ENCODE results near the gene F2RL2.

DNA sequence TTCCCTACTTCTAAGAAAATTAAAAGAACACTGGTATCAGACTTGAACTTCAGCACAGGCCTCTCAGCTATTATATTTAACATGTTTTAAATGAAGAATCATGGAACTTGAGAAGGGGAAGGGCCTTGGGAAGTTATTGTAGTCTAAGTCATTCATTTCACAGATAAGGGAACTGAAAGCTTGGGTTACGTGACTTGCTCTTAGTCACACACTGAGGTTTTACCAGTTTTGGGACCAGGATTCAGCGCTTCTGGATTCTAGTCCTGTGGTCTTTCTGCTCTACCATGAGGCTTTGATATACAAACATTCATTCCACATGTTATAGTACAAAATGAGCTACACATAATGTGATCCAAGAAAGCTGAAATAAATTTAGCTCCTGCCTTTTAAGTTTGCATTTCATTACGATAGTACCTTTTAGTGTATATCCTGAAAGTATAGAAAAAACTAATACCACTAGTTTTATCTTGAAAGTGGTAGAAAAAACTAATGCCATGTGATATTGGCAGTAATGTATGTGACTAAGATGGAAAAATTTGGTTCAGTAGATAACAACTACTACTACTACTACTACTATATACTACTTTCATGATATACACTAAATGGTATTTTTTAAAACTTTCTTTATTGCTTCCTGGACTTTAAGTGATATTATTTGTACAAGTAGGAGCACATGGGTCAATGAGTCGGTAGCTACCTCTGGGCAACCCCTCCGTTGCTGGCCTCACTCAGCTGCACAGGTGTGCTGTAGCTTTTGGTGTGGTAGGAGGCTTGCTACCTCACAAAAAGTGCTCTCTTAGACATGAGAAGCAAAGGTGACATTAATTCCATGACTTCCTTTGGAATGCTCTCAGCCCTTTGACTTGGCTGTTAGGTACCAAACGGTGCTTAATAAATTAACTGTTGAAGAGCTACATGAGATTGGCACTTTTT, 40.7 kb downstream of the F2RL2 start:
- TF ChIP-seq, protein P1, sequence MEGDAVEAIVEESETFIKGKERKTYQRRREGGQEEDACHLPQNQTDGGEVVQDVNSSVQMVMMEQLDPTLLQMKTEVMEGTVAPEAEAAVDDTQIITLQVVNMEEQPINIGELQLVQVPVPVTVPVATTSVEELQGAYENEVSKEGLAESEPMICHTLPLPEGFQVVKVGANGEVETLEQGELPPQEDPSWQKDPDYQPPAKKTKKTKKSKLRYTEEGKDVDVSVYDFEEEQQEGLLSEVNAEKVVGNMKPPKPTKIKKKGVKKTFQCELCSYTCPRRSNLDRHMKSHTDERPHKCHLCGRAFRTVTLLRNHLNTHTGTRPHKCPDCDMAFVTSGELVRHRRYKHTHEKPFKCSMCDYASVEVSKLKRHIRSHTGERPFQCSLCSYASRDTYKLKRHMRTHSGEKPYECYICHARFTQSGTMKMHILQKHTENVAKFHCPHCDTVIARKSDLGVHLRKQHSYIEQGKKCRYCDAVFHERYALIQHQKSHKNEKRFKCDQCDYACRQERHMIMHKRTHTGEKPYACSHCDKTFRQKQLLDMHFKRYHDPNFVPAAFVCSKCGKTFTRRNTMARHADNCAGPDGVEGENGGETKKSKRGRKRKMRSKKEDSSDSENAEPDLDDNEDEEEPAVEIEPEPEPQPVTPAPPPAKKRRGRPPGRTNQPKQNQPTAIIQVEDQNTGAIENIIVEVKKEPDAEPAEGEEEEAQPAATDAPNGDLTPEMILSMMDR (IDR thresholded peaks at IDR 0.05): no peak
- TF ChIP-seq EZH2phosphoT487 (IDR thresholded peaks at IDR 0.05) (no peak), EZH2 (IDR thresholded peaks at IDR 0.05) (no peak)

Data from neural progenitor cell (in vitro differentiated cells).